IPS DF 6.9 (cell line): ENCODE data around the gene CPNE5.

ENCODE experiments used
- DNase-seq: peaks from one replicate; pipeline ENCODE4 v3.0.0-alpha.2; 2013; ENCODE audit warnings: low read depth, low spot score
- H3K27ac ChIP-seq: one replicate; pipeline ENCODE4 v1.5.1; 2013; ENCODE audit warnings: low read length, control low read depth
- H3K27me3 ChIP-seq: 2 replicates; pipeline ENCODE4 v1.6.1; 2013; ENCODE audit warnings: mild to moderate bottlenecking, low read length; ENCODE audit not compliant: control insufficient read depth, insufficient read depth
- H3K36me3 ChIP-seq: 2 replicates; pipeline ENCODE4 v1.6.1; 2013; ENCODE audit warnings: low read length; ENCODE audit not compliant: control insufficient read depth, insufficient read depth
- H3K4me1 ChIP-seq: 2 replicates; pipeline ENCODE4 v1.6.1; 2013; ENCODE audit warnings: low read length; ENCODE audit not compliant: control insufficient read depth, insufficient read depth
- H3K4me3 ChIP-seq: 2 replicates; pipeline ENCODE4 v1.5.1; 2013; ENCODE audit warnings: mild to moderate bottlenecking, low read length
- H3K9me3 ChIP-seq: 2 replicates; pipeline ENCODE4 v1.6.1; 2013; ENCODE audit warnings: low read length, inconsistent platforms; ENCODE audit not compliant: control insufficient read depth, insufficient read depth
- WGBS: extraction: QIAGEN DNeasy Blood & Tissue Kit; methylation state at CpG from one replicate; pipeline ENCODE4 v1.1.7; 2013; ENCODE audit warnings: mixed read lengths, missing lambda C conversion rate; ENCODE audit not compliant: insufficient read length, insufficient coverage; 5-methylcytosine and 5-hydroxymethylcytosine counted together

CPNE5 gene

GRCh38 chr6:36700071-36700812, 139.0 kb downstream of the CPNE5 start:
- no peaks in the 10 kb centered on the region for H3K27me3 ChIP-seq
- no peak for DNase-seq
- H3K9me3 ChIP-seq, result no peaks in the 10 kb centered on the region
- no peak overlapping the region for H3K27ac ChIP-seq
- WGBS, result no CpG with 5 or more reads among the region's 7 CpGs
- H3K36me3 ChIP-seq, result no peaks in the 10 kb centered on the region
- H3K4me1 ChIP-seq, result no peaks in the 10 kb centered on the region
- no peak overlapping the region for H3K4me3 ChIP-seq

GRCh38 chr6:36699348-36699747, 139.9 kb downstream of the CPNE5 start:
- no CpG with 5 or more reads among the region's 7 CpGs for WGBS
- no peaks in the 10 kb centered on the region for H3K27me3 ChIP-seq
- no peaks in the 10 kb centered on the region for H3K36me3 ChIP-seq
- no peak overlapping the region for H3K4me3 ChIP-seq
- H3K9me3 ChIP-seq, result no peaks in the 10 kb centered on the region
- H3K4me1 ChIP-seq, result no peaks in the 10 kb centered on the region
- no peak for DNase-seq
- H3K27ac ChIP-seq, result no peak overlapping the region

GRCh38 chr6:36698871-36699271, 140.4 kb downstream of the CPNE5 start:
- H3K4me1 ChIP-seq, result no peaks in the 10 kb centered on the region
- no CpG with 5 or more reads among the region's 8 CpGs for WGBS
- H3K27me3 ChIP-seq, result no peaks in the 10 kb centered on the region
- H3K9me3 ChIP-seq, result no peaks in the 10 kb centered on the region
- H3K4me3 ChIP-seq, result no peak overlapping the region
- no peaks in the 10 kb centered on the region for H3K36me3 ChIP-seq
- DNase-seq, result no peak
- no peak overlapping the region for H3K27ac ChIP-seq

GRCh38 chr6:36698196-36698595, 141.0 kb downstream of the CPNE5 start:
- WGBS, result no CpG with 5 or more reads among the region's 6 CpGs
- no peaks in the 10 kb centered on the region for H3K27me3 ChIP-seq

GRCh38 chr6:36697481-36697903, 141.8 kb downstream of the CPNE5 start, which contains the start of gene RAB44:
Gene RAB44 (plus strand): TSS chr6:36697826. CDS start chr6:36704236, 6,410 bp downstream.
- DNase-seq, result no peak
- Histone ChIP-seq H3K9me3 (no peaks in the 10 kb centered on the region), H3K27me3 (no peaks in the 10 kb centered on the region), H3K4me3 (no peak within 1 kb of the TSS), H3K36me3 (no peaks in the 10 kb centered on the region), H3K27ac (no peak within 1 kb of the TSS), H3K4me1 (no peaks in the 10 kb centered on the region)
- no CpG with 5 or more reads among the region's 7 CpGs for WGBS

More at GRCh38 chr6:36698196-36698595, 141.0 kb downstream of the CPNE5 start:
- no peak overlapping the region for H3K4me3 ChIP-seq
- no peak for DNase-seq
- no peak overlapping the region for H3K27ac ChIP-seq
- no peaks in the 10 kb centered on the region for H3K9me3 ChIP-seq
- no peaks in the 10 kb centered on the region for H3K36me3 ChIP-seq
- no peaks in the 10 kb centered on the region for H3K4me1 ChIP-seq

GRCh38 chr6:36695414-36695813, 143.8 kb downstream of the CPNE5 start:
- Histone ChIP-seq H3K27ac (no peak overlapping the region), H3K36me3 (no peaks in the 10 kb centered on the region), H3K4me3 (no peak overlapping the region), H3K9me3 (no peaks in the 10 kb centered on the region), H3K27me3 (no peaks in the 10 kb centered on the region), H3K4me1 (no peaks in the 10 kb centered on the region)
- DNase-seq, result no peak
- WGBS, result no CpG with 5 or more reads among the region's 2 CpGs

- no peak overlapping the region for H3K27ac ChIP-seq
- no peaks in the 10 kb centered on the region for H3K36me3 ChIP-seq
- no peaks in the 10 kb centered on the region for H3K27me3 ChIP-seq
- DNase-seq, result no peak
- WGBS, result no CpG with 5 or more reads among the region's 6 CpGs
- H3K4me3 ChIP-seq, result no peak overlapping the region
- no peaks in the 10 kb centered on the region for H3K9me3 ChIP-seq
- H3K4me1 ChIP-seq, result no peaks in the 10 kb centered on the region
These were observed 144.6 kb downstream of the CPNE5 start for GRCh38 chr6:36694616-36695015.

GRCh38 chr6:36692861-36693702, 146.2 kb downstream of the CPNE5 start:
- H3K4me1 ChIP-seq, result no peaks in the 10 kb centered on the region
- H3K4me3 ChIP-seq, result no peak overlapping the region
- H3K27ac ChIP-seq, result no peak overlapping the region
- H3K36me3 ChIP-seq, result no peaks in the 10 kb centered on the region
- H3K9me3 ChIP-seq, result no peaks in the 10 kb centered on the region
- DNase-seq, result no peak
- no CpG with 5 or more reads among the region's 27 CpGs for WGBS
- H3K27me3 ChIP-seq, result no peaks in the 10 kb centered on the region

GRCh38 chr6:36692220-36692619, 147.0 kb downstream of the CPNE5 start:
- no peaks in the 10 kb centered on the region for H3K4me1 ChIP-seq
- no peak overlapping the region for H3K27ac ChIP-seq
- WGBS, result no CpG with 5 or more reads among the region's 3 CpGs
- DNase-seq, result no peak
- H3K4me3 ChIP-seq, result no peak overlapping the region
- no peaks in the 10 kb centered on the region for H3K36me3 ChIP-seq
- H3K27me3 ChIP-seq, result no peaks in the 10 kb centered on the region
- no peaks in the 10 kb centered on the region for H3K9me3 ChIP-seq

GRCh38 chr6:36691612-36692011, 147.6 kb downstream of the CPNE5 start:
- Histone ChIP-seq H3K27me3 (no peaks in the 10 kb centered on the region), H3K9me3 (no peaks in the 10 kb centered on the region), H3K27ac (no peak overlapping the region), H3K4me3 (no peak overlapping the region), H3K4me1 (no peaks in the 10 kb centered on the region), H3K36me3 (no peaks in the 10 kb centered on the region; the same call in 1 of the 2 replicates)
- no peak for DNase-seq
- WGBS, result no CpG with 5 or more reads among the region's 2 CpGs
